Ectodermal cell (in vitro differentiated cells): ENCODE results near the gene RNF169.

Experiments used
- H3K27ac ChIP-seq: 2 replicates; pipeline ENCODE4 v1.7.0; 2013; ENCODE audit warnings: mild to moderate bottlenecking, low read depth, low read length; ENCODE audit not compliant: insufficient read depth, poor library complexity, severe bottlenecking
- H3K27me3 ChIP-seq: 2 replicates; pipeline ENCODE4 v1.7.0; 2013; ENCODE audit warnings: mild to moderate bottlenecking, low read length; ENCODE audit not compliant: insufficient read depth, control insufficient read depth, poor library complexity, severe bottlenecking
- H3K36me3 ChIP-seq: one replicate; pipeline ENCODE4 v1.7.0; 2013; ENCODE audit warnings: low read length; ENCODE audit not compliant: control insufficient read depth, insufficient read depth
- H3K4me1 ChIP-seq: one replicate; pipeline ENCODE4 v1.7.0; 2013; ENCODE audit warnings: low read length; ENCODE audit not compliant: control insufficient read depth, insufficient read depth
- H3K4me3 ChIP-seq: 2 replicates; pipeline ENCODE4 v1.7.0; 2013; ENCODE audit warnings: low read depth, low read length, control low read depth; ENCODE audit not compliant: insufficient read depth
- H3K9me3 ChIP-seq: 2 replicates; pipeline ENCODE4 v1.7.0; 2013; ENCODE audit warnings: mild to moderate bottlenecking, low read length, moderate library complexity; ENCODE audit not compliant: control insufficient read depth
- WGBS, 2 experiments: methylation state at CpG; one replicate each; pipeline ENCODE4 v1.1.7; 2013; ENCODE audit warnings: missing lambda C conversion rate in 2 of 2; 5-methylcytosine and 5-hydroxymethylcytosine counted together

RNF169 gene

DNA sequence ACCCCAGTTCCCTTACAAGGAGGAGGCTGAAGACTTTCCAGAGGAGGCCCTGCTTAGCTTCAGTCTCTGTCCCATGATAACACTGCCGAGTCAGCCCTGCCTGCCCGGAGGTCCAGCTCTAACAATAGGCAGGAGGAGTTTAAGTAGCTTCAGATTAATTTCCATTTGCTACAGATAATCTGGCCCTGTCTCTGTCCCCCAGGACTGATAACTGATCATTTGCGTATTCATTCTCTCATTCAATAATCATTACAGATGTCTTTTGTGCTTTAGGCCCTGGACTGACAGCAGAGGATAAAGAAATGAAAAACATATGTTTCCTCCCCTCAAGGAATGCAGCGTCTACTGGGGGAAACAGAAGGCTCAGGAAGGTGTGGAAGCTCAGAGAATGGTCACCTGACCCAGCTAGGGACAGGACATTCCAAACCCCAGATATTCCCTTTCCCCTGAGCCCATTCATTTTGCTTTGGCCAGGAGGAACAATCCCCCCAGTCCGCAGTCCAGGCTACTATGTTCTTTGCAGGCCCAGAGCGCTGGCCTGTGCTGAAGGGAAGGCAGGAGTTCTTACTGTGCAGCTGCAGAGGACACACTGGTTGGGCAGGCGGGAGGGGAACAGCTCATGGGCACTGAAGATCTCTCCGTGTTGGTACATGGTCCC, 38.2 kb upstream of the RNF169 start:
- Histone ChIP-seq H3K4me1 (peaks cover 8% of the 10 kb centered on the region), H3K27ac (peak overlapping the region; percentile 20), H3K9me3 (no peaks in the 10 kb centered on the region), H3K27me3 (no peaks in the 10 kb centered on the region), H3K4me3 (no peak overlapping the region), H3K36me3 (no peaks in the 10 kb centered on the region)
- WGBS, 2 experiments = 69 to 72% methylated on average over 8 of the region's 8 CpGs

DNA sequence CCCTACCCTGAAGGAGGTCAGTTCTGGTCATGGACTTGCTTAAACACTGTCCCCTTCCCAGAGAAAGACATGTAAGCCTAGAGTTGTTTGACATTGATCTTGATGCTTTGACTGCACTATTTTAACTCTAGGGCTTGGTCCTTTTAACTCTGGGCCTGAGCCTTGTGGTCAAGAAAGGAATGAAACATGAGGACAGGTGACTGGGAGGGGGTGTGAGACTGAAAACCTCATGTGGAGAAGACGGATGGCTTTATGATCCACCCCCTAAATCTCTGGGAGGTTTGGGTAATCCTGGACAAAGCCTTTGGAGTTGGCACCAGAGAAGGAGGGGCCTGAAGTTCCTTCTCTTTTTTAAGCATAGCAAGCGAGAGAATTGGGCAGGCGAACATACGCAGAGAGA, 35.0 kb upstream of the RNF169 start:
- no peaks in the 10 kb centered on the region for H3K9me3 ChIP-seq
- peaks cover 8% of the 10 kb centered on the region for H3K4me1 ChIP-seq
- H3K36me3 ChIP-seq = no peaks in the 10 kb centered on the region
- WGBS, 2 experiments = 68% methylated on average over 4 of the region's 4 CpGs
- H3K4me3 ChIP-seq = no peak overlapping the region
- no peak overlapping the region for H3K27ac ChIP-seq
- no peaks in the 10 kb centered on the region for H3K27me3 ChIP-seq

DNA sequence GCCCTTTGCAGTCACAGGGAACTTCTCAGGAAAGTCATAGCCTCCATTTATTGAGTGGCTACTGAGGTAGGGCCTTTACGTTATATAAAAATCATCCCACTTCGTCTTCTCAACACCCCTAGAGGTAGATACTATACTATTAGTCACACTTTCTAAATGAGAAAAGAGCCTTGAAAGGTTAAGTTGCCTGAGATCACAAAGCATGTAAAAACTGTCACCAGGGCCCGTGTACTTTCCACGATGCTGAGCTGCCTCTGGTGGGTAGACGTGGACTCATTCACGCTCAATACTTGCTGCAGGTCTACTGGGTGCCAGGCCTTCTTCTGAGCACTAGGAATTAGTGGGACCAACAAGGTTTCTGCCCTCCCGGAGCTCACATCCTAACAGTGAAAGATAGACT, 33.7 kb upstream of the RNF169 start:
- no peak overlapping the region for H3K4me3 ChIP-seq
- H3K27ac ChIP-seq = no peak overlapping the region
- WGBS, 2 experiments = 93 to 94% methylated on average over 7 of the region's 7 CpGs
- H3K27me3 ChIP-seq = no peaks in the 10 kb centered on the region
- H3K36me3 ChIP-seq = no peaks in the 10 kb centered on the region
- no peaks in the 10 kb centered on the region for H3K9me3 ChIP-seq
- peaks cover 8% of the 10 kb centered on the region for H3K4me1 ChIP-seq

DNA sequence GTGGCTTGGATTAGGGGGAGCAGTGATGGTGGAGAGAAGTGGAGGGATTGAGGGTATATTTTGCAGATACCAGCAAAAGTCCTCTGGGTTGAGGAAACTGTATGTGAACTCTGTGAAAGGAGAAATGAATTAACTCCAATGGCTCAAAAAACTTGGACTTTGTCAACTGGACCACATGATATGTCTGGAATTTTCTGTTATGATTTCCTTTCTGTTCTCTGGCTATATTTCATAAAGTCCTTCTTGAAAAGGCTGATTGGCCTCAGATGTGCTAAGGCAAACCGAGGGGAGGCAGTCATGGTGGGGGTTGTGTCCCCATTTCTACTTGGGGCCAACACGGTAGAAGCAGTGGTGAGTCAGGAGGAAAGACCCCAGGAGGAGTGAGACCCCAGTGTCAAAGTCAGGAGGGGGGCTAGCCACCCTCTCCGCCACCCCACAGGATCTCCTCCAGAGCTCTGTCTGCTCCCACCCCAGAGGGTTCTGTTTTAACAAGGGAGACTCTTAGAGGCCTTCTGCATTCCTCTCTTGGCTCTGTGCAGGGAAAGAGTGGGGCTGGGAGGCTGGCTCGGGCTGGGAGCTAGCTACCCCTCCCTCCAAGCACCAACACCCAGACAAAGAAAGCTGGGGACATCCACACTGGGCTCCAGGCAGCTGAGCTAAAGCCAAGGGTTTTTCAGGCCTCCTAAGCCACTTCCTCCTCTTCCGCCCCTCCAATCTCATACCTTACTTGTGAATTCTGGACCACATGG, 31.3 kb upstream of the RNF169 start:
- WGBS, 2 experiments = 71 to 73% methylated on average over 5 of the region's 5 CpGs
- peaks cover 9% of the 10 kb centered on the region for H3K4me1 ChIP-seq

DNA sequence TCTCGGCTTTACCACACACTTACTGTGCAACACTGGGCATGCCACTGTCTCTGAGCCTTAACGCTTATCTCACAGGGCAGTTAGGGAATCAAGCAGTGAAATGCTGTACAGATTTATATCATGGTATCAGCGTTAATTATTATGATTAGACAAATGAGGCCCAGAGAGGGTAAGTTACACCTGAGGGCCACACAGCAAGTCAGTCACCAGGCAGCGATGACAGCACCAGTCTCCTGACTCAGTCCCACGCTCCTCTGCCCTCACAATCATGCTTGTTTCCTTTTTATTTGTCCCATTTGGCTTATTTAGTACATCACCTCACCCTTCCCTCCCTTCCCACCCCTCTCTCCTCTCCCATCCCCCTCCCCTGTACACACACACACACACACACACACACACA, 29.6 kb upstream of the RNF169 start:
- peaks cover 4% of the 10 kb centered on the region for H3K27me3 ChIP-seq
- 96% methylated on average over 5 of the region's 5 CpGs for WGBS, 2 experiments
- peaks cover 9% of the 10 kb centered on the region for H3K4me1 ChIP-seq
- H3K9me3 ChIP-seq = no peaks in the 10 kb centered on the region
- no peak overlapping the region for H3K27ac ChIP-seq
- H3K36me3 ChIP-seq = no peaks in the 10 kb centered on the region
- H3K4me3 ChIP-seq = no peak overlapping the region

More for the DNA sequence above, 31.3 kb upstream of the RNF169 start:
- no peaks in the 10 kb centered on the region for H3K36me3 ChIP-seq
- no peak overlapping the region for H3K27ac ChIP-seq
- H3K27me3 ChIP-seq = no peaks in the 10 kb centered on the region
- no peaks in the 10 kb centered on the region for H3K9me3 ChIP-seq
- no peak overlapping the region for H3K4me3 ChIP-seq

DNA sequence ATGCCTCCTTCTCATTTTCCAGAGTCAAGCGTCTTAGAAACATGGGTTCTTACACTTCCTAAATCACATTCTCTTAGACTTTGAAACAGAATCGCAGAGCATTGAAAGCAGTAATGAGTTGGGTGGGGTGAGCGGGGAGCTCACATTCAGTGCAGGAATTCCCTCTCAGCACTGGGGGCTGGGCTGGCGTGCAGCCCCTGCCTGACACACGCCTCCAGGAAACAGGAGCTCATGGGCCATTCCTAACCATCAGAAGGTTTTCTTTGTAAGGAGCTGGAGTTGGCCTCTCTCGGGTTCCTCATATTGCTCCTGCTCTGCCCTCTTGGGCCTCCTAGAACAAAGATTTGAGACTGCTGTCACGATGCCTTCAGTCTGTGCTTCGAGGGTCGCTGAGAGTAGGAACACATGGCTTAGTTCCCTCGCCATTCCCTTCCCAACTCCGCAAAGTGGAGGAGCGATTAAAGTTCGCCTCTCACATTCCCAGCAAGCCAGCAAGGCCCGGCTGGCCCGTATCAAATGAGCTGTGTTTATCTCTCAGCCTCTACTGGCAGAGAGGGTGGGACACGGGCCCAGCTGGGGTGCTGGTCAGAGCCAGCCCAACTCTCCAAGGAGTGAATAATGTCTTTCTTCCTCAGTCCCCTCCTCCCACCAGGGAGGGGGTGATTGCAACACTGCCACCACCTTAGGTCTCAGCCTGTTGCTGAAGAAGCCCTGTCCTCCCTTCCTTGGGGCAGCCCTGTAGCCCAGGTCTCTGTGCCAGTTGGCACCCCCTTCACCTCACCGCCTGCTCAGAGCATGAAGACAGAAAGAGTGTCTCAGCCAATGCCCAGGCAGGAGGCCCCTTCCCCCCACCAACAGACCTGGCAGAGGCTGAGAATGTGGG, 27.8 kb upstream of the RNF169 start:
- 69 to 74% methylated on average over 17 of the region's 17 CpGs for WGBS, 2 experiments
- peaks cover 9% of the 10 kb centered on the region for H3K4me1 ChIP-seq
- H3K27me3 ChIP-seq = peaks cover 5% of the 10 kb centered on the region
- no peak overlapping the region for H3K4me3 ChIP-seq
- no peaks in the 10 kb centered on the region for H3K9me3 ChIP-seq
- H3K36me3 ChIP-seq = no peaks in the 10 kb centered on the region
- H3K27ac ChIP-seq = no peak overlapping the region

DNA sequence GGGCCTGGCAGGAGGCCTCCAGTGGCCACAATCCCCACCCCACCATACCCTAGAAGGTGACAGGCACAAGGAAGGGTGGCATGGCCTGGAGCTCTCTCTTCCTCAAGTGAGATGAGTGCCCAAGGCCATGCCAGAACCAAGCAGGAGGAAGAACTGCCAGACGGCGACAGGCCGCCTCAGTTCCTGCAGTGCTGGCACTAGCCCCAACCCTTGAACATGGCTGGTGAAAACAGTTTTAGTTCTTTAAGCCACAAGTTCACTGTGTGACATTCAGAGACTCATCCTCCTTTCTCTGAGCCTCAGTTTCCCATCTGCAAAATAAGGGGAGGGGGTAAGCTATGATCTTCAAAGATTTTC, 27.2 kb upstream of the RNF169 start:
- H3K27ac ChIP-seq = no peak overlapping the region
- peaks cover 9% of the 10 kb centered on the region for H3K4me1 ChIP-seq
- peaks cover 11% of the 10 kb centered on the region for H3K27me3 ChIP-seq
- WGBS, 2 experiments = 93 to 94% methylated on average over 3 of the region's 3 CpGs
- no peak overlapping the region for H3K4me3 ChIP-seq
- H3K36me3 ChIP-seq = no peaks in the 10 kb centered on the region
- no peaks in the 10 kb centered on the region for H3K9me3 ChIP-seq

DNA sequence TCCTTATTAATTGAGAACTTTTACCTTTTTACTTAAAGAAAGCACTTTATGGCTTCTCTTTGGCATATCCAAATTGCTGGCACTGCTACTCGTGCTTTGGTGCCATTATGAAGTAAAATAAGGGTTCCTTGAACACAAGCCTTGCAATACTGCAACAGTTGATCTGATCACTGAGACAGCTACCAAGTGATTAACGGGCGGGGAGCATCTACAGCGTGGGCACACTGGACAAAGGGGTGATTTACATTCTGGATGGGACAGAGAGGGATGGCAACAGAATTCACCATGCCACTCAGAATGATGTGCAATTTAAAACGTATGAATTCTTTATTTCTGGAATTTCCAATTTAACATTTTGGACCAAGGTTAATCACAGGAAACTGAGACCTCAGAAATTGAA, 25.1 kb upstream of the RNF169 start:
- 89 to 91% methylated on average over 5 of the region's 5 CpGs for WGBS, 2 experiments
- Histone ChIP-seq H3K4me3 (no peak overlapping the region), H3K9me3 (no peaks in the 10 kb centered on the region), H3K27me3 (peaks cover 27% of the 10 kb centered on the region), H3K27ac (no peak overlapping the region), H3K4me1 (peaks cover 9% of the 10 kb centered on the region), H3K36me3 (no peaks in the 10 kb centered on the region)

DNA sequence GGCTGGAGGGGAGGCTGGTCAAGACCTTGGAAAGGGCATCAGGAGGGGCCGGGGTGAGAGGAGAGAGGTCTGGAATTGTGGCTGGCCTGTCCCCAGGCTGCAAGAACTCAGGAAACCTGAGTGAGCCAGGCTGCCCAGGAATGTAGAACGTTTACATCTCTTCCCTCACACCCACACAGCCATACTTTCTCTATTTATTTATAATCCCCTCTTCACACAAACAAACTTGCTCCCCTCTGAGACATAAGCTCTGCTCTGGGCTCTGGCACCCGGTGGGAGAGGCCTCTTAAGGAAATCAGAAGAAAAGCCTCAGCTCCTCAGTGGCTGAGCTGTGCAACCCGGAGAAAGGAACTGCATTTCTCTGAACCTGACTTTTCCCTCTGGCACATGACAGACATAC, 22.9 kb upstream of the RNF169 start:
- Histone ChIP-seq H3K4me1 (peaks cover 5% of the 10 kb centered on the region), H3K9me3 (no peaks in the 10 kb centered on the region), H3K27ac (no peak overlapping the region), H3K27me3 (peaks cover 49% of the 10 kb centered on the region), H3K36me3 (no peaks in the 10 kb centered on the region), H3K4me3 (no peak overlapping the region)
- 71 to 80% methylated on average over 4 of the region's 4 CpGs for WGBS, 2 experiments

DNA sequence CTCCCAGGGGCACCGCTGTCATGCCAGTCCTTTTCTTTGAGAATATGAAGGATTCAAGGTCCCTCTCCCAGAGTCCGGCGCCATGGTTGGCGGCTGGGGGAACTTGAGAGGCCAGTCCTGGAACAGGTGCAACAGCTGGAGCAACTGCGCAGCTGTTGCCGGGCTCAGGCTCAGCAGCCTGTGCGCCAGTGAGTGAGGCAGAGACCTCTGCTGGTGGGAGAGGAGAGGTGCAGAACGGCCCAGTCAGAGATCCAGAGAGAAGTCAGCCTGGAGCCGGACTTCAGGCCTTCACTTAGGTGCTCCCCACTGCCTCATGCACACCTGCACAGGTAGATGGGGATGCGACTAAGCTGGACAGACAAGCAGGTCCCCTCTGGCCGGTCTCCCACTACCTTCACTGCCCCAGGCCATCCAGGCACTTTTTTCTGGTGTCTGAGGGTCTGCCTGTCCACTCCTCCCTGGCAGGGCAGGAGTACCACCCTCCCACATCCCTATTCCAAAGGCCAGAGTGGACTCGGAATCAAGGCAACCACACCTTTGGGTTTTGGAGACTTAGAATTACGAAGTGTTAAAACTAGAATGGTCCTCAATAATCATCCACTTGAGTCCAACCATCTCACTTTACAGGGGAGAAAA, 22.0 kb upstream of the RNF169 start:
- 16 to 23% methylated on average over 12 to 13 of the region's 13 CpGs for WGBS, 2 experiments
- H3K9me3 ChIP-seq = no peaks in the 10 kb centered on the region
- no peaks in the 10 kb centered on the region for H3K4me1 ChIP-seq
- H3K36me3 ChIP-seq = no peaks in the 10 kb centered on the region
- H3K27ac ChIP-seq = no peak overlapping the region
- peaks cover 59% of the 10 kb centered on the region for H3K27me3 ChIP-seq
- no peak overlapping the region for H3K4me3 ChIP-seq
